ENCODE measurements around the gene RHOJ.

DNA sequence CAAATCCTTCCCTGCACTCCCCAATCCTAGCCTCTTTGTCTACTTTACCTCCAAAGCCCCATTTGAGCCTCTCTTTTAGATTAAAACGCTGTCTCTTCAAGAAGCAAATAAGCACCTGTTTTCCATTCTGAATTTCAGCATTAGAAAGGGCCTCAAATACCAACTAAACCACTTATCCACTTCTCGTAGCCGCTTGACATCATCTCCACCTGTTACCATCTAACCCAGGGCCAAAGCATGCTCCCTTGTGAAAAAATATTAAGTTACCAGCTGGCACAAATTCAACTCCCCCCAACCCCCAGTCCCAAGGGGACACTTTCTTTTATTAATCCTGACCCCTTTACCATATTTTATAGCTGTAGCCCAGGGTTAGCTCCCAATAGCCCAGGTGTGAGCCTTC, 71.4 kb downstream of the RHOJ start:
- TF ChIP-seq, protein P1, sequence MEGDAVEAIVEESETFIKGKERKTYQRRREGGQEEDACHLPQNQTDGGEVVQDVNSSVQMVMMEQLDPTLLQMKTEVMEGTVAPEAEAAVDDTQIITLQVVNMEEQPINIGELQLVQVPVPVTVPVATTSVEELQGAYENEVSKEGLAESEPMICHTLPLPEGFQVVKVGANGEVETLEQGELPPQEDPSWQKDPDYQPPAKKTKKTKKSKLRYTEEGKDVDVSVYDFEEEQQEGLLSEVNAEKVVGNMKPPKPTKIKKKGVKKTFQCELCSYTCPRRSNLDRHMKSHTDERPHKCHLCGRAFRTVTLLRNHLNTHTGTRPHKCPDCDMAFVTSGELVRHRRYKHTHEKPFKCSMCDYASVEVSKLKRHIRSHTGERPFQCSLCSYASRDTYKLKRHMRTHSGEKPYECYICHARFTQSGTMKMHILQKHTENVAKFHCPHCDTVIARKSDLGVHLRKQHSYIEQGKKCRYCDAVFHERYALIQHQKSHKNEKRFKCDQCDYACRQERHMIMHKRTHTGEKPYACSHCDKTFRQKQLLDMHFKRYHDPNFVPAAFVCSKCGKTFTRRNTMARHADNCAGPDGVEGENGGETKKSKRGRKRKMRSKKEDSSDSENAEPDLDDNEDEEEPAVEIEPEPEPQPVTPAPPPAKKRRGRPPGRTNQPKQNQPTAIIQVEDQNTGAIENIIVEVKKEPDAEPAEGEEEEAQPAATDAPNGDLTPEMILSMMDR (IDR thresholded peaks at IDR 0.05) = no peak
- no peak for TF ChIP-seq POLR2A (IDR thresholded peaks at IDR 0.05)

Data from esophagus squamous epithelium (tissue), 4 donors.